GM18526 (cell line): ENCODE data around the gene SERPINB6.

Experiments used
- POLR2A ChIP-seq: IDR thresholded peaks from 3 replicates; pipeline ENCODE4 v1.6.1; 2011; ENCODE audit not compliant: insufficient read length; ENCODE audit errors: extremely low read depth

Gene SERPINB6

DNA sequence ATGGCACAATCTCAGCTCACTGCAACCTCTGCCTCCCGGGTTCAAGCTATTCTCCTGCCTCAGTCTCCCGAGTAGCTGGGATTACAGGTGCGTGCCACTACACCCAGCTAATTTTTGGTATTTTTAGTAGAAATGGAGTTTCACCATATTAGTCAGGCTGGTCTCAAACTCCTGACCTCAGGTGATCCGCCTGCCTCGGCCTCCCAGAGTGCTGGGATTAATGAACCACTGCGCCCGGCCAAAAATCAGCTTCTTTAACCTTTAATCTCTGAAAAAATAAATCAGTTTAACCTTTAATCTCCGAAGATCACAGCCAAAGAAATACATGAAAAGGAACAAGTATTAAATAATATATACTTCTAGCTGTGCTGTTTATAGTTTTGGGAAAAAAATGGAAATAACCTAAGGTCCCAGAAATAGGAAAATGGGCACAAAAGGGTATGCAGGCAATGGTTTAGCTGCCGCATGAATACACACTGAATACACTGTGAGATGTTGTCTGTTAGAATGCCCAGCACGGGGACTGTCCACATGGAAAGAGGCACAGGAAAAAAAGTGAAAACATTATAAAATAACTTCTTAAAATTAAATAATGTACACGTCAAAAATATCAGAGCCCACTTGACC is 29.9 kb upstream of the SERPINB6 start:
- TF ChIP-seq POLR2A = no peak

GRCh38 chr6:2999618-3000557 is 28.5 kb upstream of the SERPINB6 start, which contains the start of gene NQO2:
Gene NQO2, plus strand, starts transcription at chr6:2999894. Its CDS starts 6,659 bp downstream, at chr6:3006553.
- peak; percentile 87 for TF ChIP-seq POLR2A

- TF ChIP-seq POLR2A = no peak
Observed at GRCh38 chr6:2998998-2999617, 27.7 kb upstream of the SERPINB6 start.

DNA sequence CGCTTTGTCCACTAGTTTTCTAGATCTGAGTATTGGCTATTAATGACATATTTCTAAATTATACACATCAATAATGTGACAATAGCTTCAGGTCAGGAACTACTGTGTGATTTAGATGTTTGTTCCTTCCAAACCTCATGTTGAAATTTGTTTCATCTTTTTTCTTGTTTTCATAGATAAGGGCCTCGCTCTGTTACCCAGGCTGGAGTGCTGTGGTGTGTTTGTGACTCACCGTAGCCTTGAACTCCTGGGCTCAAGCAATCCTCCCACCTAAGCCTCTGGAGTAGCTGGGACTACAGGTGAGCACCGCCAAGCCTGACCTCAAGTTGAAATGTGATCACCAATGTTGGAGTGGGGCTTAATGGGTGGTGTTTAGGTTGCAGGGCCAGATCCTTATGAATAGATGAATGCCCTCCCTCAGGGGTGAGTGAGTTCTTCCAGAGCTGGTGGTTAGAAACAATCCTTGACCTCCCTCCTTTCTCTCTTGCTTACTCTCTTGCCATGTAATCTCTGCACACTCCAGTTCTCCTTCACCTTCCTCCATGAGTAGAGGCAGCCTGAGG is 22.5 kb upstream of the SERPINB6 start:
- no peak for TF ChIP-seq POLR2A

DNA sequence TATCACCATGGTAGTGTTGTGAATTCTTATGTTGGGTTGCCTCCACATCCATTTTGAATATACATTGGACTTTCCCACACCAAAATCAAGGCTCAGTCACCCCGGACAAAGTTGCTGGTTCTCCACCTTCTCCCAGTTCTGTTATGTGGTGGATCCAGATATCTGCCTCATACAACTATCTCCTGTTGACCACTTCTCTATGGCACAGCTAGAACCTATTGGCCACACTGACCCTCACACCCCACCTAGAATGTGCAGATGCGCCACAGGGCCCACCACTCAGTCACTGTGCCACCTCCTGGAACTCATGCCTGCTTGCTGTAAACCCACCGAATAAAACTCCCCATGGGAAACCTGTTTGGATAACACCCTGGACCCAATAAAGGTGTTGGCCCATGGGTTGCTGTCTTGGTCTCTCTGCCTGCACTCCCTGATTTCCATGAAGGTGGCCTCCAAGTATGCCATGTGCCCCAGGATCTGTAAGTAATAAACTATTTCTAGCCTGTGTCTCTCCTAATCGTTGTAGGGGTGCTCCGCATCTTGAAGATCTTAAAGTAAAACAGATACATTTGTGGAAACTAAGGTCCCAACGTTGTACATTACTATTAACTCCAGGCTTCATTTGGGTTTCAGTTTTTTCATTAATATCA is 21.1 kb upstream of the SERPINB6 start:
- no peak for TF ChIP-seq POLR2A

- TF ChIP-seq POLR2A = no peak
Observed at GRCh38 chr6:2990932-2991506, 19.7 kb upstream of the SERPINB6 start.

DNA sequence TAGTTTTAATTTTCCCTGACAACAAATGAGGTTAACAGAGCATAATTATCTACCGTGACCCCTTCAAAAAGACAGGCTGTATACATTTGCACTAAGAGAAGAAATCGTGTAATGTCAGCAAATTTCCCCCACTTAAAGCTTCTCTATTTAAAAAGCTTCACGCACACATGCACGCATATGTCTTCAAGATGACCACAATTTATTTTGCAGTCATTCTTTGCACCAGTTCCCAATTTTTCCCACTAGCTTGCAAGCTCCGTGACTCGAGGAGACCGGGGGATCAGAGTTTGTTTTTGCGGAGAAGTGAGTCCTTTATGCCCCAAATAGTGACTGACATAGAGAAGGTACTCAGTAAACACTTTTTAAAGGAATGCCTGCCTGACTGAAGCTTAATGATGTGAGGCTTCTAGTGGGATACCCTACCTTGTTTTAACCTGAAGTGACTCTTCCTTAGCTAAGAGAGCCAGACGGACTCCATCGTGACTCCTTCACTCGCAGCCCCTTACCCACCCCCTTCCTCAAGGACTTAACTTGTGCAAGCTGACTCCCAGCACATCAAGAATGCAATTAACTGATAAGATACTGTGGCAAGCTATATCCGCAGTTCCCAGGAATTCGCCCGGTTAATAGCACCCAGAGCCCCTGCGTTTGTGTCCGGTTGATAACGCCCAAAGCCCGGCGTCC is 19.0 kb upstream of the SERPINB6 start:
- no peak for TF ChIP-seq POLR2A

- no peak for TF ChIP-seq POLR2A
Observed at GRCh38 chr6:2989332-2990247, 18.2 kb upstream of the SERPINB6 start.

- peak; percentile 36 for TF ChIP-seq POLR2A
Observed at GRCh38 chr6:2988426-2989331, 17.3 kb upstream of the SERPINB6 start.

- TF ChIP-seq POLR2A = no peak
Observed at GRCh38 chr6:2988094-2988425, 16.7 kb upstream of the SERPINB6 start.

GRCh38 chr6:2986722-2987221 is 15.4 kb upstream of the SERPINB6 start:
- TF ChIP-seq POLR2A = no peak
